ENCODE measurements around the gene AKAP13.

Gene AKAP13

DNA sequence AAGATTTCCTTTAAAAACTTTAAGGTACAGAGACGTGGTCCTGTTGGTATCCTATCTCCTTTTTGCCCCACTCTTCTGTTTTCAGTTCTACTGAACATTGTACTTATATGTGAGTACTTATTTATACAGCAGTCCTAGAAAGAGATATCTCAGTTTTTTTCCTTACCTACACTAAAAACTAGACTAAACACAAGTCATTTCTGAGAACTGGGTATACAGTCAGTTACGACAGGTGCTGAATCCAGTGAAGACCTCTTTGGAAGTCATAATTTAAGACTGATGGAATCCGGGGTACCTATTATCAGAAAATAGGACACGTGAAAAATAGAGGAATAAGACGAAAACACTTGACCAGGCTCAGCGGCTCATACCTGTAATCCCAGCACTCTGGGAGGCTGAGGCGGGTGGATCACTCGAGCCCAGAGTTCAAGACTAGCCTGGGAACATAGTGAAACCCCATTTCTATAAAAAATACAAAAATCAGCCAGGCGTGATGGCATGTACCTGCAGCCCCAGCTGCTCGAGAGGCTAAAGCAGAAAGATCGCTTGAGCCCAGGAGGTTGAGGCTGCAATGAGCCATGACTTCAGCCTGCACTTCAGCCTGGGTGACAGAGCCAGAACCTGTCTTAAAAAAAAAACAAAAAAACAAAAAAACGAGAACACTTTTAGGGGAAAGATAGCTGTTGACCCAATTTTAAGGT, 338.0 kb downstream of the AKAP13 start:
- DNase-seq: no peak

- DNase-seq: no peak
Observed at GRCh38 chr15:85718981-85719380, 338.6 kb downstream of the AKAP13 start.

DNA sequence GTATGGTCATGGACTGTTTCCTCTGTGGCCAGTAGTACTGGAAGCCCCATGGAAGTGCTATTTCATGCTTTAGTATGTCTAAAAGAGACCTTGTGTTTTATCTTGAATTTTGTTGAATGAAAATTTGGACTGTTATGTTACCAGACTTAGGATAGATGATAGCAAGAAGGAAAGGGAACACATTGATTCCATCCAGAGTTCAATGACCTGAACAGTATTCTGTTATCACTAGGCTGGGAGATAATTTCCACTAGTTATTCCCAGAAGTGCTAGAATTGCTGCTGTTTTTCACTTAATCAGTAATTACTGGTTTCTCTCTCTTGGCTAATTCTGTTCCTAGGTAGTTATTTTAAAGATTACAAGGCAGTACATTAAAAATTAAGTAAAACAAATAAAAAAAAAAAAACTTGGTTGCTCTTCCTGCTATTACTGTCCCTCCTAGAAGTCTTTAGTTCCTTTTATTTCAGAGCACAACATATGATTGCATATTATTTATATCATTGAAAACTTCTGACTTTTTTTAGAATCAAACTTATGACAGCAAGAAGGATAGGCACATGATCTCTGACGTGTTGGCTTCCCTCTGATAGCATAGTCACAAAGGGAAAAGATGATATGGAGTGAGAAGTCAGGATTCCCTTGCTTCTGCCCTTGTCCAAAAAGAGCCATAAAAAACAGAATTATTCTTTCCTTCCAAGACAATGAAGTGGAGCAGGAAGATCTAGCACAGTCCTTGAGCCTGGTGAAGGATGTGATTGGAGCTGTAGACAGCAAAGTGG, 342.2 kb downstream of the AKAP13 start:
- DNase-seq: no peak

GRCh38 chr15:85723960-85724945, 343.9 kb downstream of the AKAP13 start:
- no peak for DNase-seq

GRCh38 chr15:85725019-85725418, 344.6 kb downstream of the AKAP13 start:
- no peak for DNase-seq

DNA sequence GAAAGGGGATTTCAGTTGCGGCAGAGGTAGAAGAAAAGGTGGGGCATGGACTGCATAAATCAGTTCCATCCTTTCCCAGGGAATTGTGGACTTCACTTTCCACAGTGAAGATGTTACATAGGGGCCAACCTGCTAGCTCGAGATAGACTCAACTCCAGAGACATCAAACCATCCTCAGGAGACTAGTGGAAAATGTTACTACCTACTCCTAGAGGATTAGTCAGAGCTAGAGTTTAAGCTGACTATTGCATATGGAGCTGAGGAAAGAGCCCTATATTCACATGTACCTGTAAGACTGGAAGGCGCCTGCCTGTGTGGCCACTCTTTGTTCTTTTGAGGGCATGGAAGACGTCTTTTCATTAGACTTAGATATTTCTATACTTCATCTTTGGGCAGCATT, 345.2 kb downstream of the AKAP13 start:
- no peak for DNase-seq

DNA sequence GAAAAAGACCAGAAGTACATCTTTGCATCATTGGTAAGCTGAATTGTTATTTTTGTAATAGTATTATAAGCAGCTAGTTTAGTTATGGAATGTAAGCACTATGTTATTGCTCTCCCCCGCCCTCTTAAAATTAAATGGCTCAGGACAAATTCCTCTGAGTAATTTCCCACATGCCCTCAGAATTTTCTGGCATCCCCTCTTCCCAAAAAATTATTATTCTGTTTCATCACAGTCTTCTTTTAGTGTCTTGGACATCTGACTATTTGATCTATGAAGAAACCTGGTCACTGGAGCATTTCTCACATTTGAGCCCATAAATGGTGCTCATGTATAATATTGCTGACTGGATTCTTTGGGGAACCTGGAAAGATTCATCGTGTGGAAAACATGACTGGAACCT, 346.1 kb downstream of the AKAP13 start:
- no peak for DNase-seq

DNA sequence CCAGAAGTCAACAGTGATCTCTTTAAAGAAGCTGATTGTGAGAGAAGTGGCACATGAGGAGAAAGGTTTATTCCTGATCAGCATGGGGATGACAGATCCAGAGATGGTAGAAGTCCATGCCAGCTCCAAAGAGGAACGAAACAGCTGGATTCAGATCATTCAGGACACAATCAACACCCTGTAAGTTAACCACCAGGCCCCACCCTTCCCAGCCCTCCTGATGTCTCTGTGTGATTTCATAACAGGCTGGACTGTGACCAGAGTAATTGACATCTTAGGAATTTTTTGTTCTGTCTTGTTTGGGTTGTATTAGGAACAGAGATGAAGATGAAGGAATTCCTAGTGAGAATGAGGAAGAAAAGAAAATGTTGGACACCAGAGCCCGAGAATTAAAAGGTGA, 346.7 kb downstream of the AKAP13 start:
- DNase-seq: no peak

GRCh38 chr15:85730001-85730820, 349.8 kb downstream of the AKAP13 start:
- no peak for DNase-seq

- DNase-seq: no peak
Observed at GRCh38 chr15:85733416-85733815, 353.0 kb downstream of the AKAP13 start.

DNA sequence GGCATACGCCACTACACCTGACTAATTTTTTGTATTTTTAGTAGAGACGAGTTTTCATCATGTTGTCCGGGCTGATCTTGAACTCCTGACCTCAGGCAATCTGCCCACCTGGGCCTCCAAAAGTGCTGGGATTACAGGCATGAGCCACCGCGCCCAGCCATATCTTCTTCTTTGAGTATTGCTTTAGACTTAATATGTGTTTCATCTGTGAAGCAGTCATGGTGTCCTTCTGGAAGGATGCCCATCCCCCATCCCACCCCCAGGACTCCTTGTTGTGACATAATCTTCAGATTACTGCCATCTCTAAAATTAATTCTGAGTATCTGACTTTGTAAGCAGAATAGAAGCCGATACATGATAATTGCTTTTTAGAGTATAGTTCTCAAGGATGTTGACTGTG, 356.7 kb downstream of the AKAP13 start:
- DNase-seq: no peak

GRCh38 chr15:85741021-85741421, 360.6 kb downstream of the AKAP13 start:
- DNase-seq: no peak

- no peak for DNase-seq
Observed at GRCh38 chr15:85741662-85742061, 361.3 kb downstream of the AKAP13 start.

- no peak for DNase-seq
Observed at GRCh38 chr15:85742186-85742821, 361.9 kb downstream of the AKAP13 start.

GRCh38 chr15:85743392-85744055, 363.1 kb downstream of the AKAP13 start:
- no peak for DNase-seq

- DNase-seq: no peak
Observed at GRCh38 chr15:85744579-85744978, 364.2 kb downstream of the AKAP13 start.

- no peak for DNase-seq
Observed at GRCh38 chr15:85745023-85745422, 364.6 kb downstream of the AKAP13 start.

DNA sequence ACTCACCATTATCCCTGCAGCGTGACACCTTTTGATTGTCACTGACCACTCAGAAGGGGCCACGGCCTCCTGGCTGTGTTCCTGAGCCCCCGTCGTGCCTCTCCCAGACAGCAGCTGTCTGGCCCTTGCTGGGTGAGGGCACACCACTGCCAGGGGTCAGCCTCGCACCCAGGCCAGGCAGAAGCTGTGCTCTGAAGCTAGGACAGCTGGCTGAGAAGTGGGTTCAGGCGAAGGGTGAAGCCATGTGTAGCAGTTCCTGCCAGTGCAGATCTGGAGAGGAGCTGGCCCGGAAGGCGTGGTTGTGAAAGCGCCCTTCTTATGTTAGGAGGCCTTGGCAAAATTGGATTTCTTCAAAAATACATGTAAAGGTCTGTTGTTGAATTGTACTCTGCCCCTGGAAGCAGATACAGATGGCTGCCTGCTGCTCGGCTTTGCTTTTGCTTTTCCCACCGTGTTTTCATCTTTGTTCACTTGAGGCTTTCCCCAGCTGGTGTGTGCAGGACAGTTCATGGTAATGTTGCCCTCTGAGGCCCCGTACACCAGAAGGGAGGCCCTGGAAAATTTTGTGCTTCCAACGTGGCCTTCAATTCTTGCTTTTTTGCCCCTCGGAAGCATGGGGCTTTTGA, 365.2 kb downstream of the AKAP13 start:
- DNase-seq: no peak

- no peak for DNase-seq
Observed at GRCh38 chr15:85746641-85747040, 366.2 kb downstream of the AKAP13 start.

GRCh38 chr15:85748176-85748575, 367.8 kb downstream of the AKAP13 start:
- no peak for DNase-seq

DNA sequence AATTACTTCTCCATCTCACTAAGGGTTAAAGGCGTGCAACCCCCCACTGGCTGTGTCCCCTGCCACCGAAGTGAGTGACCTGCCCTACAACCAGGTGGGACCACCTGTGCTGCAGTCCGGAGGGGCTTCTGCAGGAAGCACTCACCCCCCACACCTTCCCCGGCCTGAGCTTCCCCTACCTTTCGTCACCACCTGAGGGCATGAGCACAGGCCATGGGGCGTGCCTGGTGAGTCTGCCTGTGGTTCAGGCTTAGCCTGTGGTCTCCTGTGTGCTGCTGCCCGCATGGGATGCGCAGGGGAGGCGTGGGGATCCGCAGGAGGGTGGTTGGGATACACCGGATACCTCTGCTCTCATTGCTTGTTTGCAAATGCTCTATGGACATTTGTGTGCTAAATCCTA, 368.3 kb downstream of the AKAP13 start:
- DNase-seq: no peak
